ENCODE data around the gene CLCF1. TPM values are rescaled to one million over a fixed set of nuclear protein-coding genes. Genes with fewer than 3 reads are reported as not detected.
"Not testable (repeated sequence)": the region's sequence is repeated elsewhere in the genome, so short reads cannot be mapped to it uniquely, and the experiment has no call there.

CLCF1 gene
- total RNA-seq, 1 donor from 2014 or later, result 5.3 TPM

- DNase-seq, result no peak
These were observed 35.2 kb upstream of the CLCF1 start for GRCh38 chr11:67408437-67409200.

GRCh38 chr11:67407688-67408163, 34.3 kb upstream of the CLCF1 start:
- DNase-seq, result no peak

GRCh38 chr11:67406969-67407687, 33.7 kb upstream of the CLCF1 start:
- DNase-seq, result no peak

GRCh38 chr11:67406420-67406968, 33.1 kb upstream of the CLCF1 start:
- no peak for DNase-seq

GRCh38 chr11:67405688-67406339, 32.4 kb upstream of the CLCF1 start:
- DNase-seq, result no peak

GRCh38 chr11:67405196-67405567, 31.8 kb upstream of the CLCF1 start:
- DNase-seq, result no peak

- no peak for DNase-seq
These were observed 31.3 kb upstream of the CLCF1 start for GRCh38 chr11:67404515-67405195.

GRCh38 chr11:67403085-67403484, 29.7 kb upstream of the CLCF1 start:
- not testable (repeated sequence) for DNase-seq

GRCh38 chr11:67402192-67402839, 28.9 kb upstream of the CLCF1 start:
- not testable (repeated sequence) for DNase-seq

GRCh38 chr11:67401495-67402191, 28.2 kb upstream of the CLCF1 start, which contains the start of gene PPP1CA:
Gene PPP1CA, minus strand, starts transcription at chr11:67401858. Its CDS starts 76 bp downstream, at chr11:67401782.
- peak; percentile 96 for DNase-seq

- no peak for DNase-seq
These were observed 27.6 kb upstream of the CLCF1 start for GRCh38 chr11:67400942-67401494.

GRCh38 chr11:67400251-67400941, 27.0 kb upstream of the CLCF1 start:
- no peak for DNase-seq

- DNase-seq, result no peak
These were observed 25.5 kb upstream of the CLCF1 start for GRCh38 chr11:67398661-67399563.

GRCh38 chr11:67397986-67398660, 24.7 kb upstream of the CLCF1 start:
- DNase-seq, result no peak

GRCh38 chr11:67397536-67397935, 24.1 kb upstream of the CLCF1 start:
- no peak for DNase-seq

- DNase-seq, result no peak
These were observed 23.4 kb upstream of the CLCF1 start for GRCh38 chr11:67396587-67397389.

GRCh38 chr11:67396259-67396581, 22.8 kb upstream of the CLCF1 start:
- no peak for DNase-seq

All from tongue (tissue), 2 donors.